ENCODE measurements around the gene TTC19. TPM values are rescaled to one million over a fixed set of nuclear protein-coding genes. Genes with fewer than 3 reads are reported as not detected.

Gene TTC19
- total and polyA plus RNA-seq, 12 donors, result 20.6 to 152 (median 50.5) TPM

DNA sequence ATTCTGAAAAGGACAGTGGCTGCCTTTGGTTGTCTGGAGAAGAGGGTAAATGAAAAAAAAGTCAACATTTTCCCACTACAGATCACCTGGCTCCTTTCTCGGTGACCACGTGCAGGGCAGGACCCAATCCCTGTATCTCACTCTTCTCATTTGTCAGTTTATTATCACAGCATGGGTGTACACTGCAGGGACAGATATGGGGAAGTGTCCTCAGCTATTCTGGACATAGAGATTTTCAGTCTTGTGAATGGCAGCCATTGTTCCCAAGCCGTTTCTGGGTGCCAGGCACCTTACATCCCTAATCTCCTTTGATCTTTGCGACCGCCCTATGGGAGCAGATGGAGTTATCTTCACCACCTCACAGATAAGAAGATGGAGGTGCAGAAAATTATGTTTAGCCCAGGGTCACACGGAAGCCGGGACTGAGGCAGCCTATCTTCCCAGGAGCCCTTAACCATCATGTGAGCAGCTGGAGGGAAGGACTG lies 47.5 kb upstream of the TTC19 start:
- no peaks in the 10 kb centered on the region for H3K9me3 ChIP-seq (replicated peaks in 1 of 3)
- H3K27me3 ChIP-seq, result no peaks in the 10 kb centered on the region
- H3K4me1 ChIP-seq (replicated peaks in 1 of 2), result no peaks in the 10 kb centered on the region
- WGBS, 4 donors, result 85 to 100% (median 91%) methylated on average over 3 to 7 of the region's 7 CpGs
- intact Hi-C loops (cut with DNase I), result no loop called here
- H3K36me3 ChIP-seq (replicated peaks in 1 of 2), result no peaks in the 10 kb centered on the region
- H3K4me3 ChIP-seq, result no peak overlapping the region
- DNase-seq, result no peak
- TF ChIP-seq POLR2A (IDR thresholded peaks at IDR 0.05), result no peak
- TF ChIP-seq, protein P1, sequence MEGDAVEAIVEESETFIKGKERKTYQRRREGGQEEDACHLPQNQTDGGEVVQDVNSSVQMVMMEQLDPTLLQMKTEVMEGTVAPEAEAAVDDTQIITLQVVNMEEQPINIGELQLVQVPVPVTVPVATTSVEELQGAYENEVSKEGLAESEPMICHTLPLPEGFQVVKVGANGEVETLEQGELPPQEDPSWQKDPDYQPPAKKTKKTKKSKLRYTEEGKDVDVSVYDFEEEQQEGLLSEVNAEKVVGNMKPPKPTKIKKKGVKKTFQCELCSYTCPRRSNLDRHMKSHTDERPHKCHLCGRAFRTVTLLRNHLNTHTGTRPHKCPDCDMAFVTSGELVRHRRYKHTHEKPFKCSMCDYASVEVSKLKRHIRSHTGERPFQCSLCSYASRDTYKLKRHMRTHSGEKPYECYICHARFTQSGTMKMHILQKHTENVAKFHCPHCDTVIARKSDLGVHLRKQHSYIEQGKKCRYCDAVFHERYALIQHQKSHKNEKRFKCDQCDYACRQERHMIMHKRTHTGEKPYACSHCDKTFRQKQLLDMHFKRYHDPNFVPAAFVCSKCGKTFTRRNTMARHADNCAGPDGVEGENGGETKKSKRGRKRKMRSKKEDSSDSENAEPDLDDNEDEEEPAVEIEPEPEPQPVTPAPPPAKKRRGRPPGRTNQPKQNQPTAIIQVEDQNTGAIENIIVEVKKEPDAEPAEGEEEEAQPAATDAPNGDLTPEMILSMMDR (IDR thresholded peaks at IDR 0.05), result no peak
- no peak overlapping the region for H3K27ac ChIP-seq

DNA sequence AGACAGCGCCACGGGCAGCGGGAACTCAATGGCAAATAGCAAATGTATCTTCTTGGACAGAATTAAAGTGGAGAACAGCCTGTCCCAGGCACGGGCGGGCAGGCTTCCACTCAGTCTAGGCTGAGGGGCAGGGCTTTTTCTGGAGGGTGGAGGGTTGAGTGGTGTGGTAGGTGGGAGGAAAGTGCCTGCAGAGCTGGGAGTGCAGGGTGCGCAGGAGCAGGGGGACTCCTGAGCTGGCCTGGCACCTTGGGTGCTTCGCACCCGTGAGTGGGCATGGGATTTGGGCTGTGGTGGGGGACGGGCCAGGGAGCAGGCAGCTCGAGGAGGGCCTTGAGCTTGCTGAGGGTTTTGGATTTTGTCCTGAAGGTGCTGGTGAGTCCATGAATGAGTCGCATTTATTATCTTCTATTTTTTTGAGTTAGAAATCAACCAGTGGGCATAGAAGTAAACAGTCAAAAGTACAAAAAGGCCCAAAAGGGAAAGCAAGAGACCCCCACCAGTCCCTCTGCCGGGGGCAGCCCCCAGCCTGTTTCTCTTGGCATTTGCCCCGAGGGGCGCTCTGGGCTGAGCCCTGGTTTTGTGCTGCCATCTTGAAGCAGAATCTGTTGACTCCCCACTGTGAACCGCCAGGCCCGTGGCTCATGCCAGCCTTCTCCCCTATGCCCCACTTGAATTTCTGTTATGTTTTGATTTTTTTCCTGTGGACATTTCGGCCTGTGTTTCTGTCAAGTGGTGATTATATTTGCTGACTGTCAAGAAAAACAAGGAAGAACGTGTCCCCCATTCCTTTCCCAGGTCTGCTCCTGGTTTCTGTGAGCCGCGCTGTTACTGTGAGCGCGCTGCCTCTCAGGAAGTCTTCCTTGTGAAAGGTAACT lies 46.5 kb upstream of the TTC19 start:
- DNase-seq, result no peak
- intact Hi-C loops (cut with DNase I), result no loop called here
- no peak overlapping the region for H3K27ac ChIP-seq
- TF ChIP-seq, protein P1 (IDR thresholded peaks at IDR 0.05), result no peak
- no peak for TF ChIP-seq POLR2A (IDR thresholded peaks at IDR 0.05)
- WGBS, 4 donors, result 80 to 87% (median 81%) methylated on average over 21 to 22 of the region's 22 CpGs
- no peaks in the 10 kb centered on the region for H3K36me3 ChIP-seq (replicated peaks in 1 of 2)
- no peaks in the 10 kb centered on the region for H3K27me3 ChIP-seq
- no peaks in the 10 kb centered on the region for H3K4me1 ChIP-seq (replicated peaks in 1 of 2)
- no peaks in the 10 kb centered on the region for H3K9me3 ChIP-seq (replicated peaks in 1 of 3)
- no peak overlapping the region for H3K4me3 ChIP-seq

DNA sequence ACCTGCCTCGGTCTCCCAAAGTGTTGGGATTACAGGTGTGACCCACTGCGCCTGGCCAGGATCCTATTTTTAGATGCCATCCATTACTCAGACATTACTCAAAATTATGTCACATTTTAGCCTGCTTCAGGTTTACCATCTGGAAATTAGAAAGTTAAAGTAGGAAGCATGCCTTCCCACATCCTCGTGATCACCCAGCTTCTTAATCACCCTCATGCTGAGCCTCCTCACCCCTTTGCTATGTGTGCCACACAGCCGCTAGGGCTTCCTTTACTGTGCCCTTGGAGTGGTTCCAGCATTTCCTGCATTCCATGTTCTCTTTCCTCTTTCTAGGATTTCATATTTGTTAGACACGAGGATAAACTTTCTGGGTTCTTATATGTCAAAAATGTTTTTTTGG lies 45.4 kb upstream of the TTC19 start:
- H3K27ac ChIP-seq, result no peak overlapping the region
- no peaks in the 10 kb centered on the region for H3K36me3 ChIP-seq (replicated peaks in 1 of 2)
- peaks cover 0 to 8% of the 10 kb centered on the region in 2 donors for H3K4me1 ChIP-seq (replicated peaks in 1 of 2)
- no peaks in the 10 kb centered on the region for H3K9me3 ChIP-seq (replicated peaks in 1 of 3)
- intact Hi-C loops (cut with DNase I), result no loop called here
- DNase-seq, result peak in 1 of 7 donors; percentile 12
- WGBS, 4 donors, result 53 to 64% (median 59%) methylated on average over 5 of the region's 5 CpGs
- TF ChIP-seq POLR2A (IDR thresholded peaks at IDR 0.05), result no peak
- TF ChIP-seq, protein P1 (IDR thresholded peaks at IDR 0.05), result no peak
- H3K27me3 ChIP-seq, result no peaks in the 10 kb centered on the region
- H3K4me3 ChIP-seq, result no peak overlapping the region

DNA sequence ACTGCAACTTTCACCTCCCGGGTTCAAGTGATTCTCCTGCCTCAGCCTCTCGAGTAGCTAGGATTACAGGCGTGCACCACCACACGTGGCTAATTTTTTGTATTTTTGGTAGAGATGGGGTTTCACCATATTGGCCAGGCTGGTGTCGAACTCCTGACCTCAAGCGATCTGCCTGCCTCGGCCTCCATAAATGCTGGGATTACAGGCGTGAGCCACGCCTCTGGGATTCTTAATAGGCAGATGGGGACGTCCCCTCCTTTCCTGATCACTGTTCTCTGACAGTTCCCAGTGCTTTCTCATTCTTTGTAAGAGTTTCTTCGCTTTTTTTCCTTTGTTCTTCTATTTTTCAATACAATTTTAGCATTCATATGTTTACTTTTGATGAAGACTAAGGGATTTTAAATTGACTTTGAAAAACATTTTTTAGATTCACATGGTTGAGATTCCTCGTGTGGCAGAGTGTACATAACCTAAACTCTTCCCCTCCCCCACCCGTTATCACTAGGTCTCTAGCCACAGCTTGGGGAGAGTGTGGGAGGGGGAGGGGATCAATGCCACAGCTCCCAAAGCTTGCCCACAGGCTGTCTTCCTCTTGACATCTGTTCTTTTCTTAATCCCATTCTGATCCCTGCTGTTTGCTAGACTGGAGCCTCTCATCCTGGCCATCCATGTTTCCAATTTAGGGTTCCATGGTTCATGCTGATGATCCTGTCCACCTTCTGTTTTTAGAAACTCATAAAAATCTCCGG lies 43.7 kb upstream of the TTC19 start:
- TF ChIP-seq, protein P1 (IDR thresholded peaks at IDR 0.05), result no peak
- TF ChIP-seq POLR2A (IDR thresholded peaks at IDR 0.05), result no peak
- 77 to 79% (median 79%) methylated on average over 14 of the region's 14 CpGs for WGBS, 4 donors
- Histone ChIP-seq H3K9me3 (replicated peaks in 1 of 3) (no peaks in the 10 kb centered on the region), H3K36me3 (replicated peaks in 1 of 2) (no peaks in the 10 kb centered on the region), H3K27ac (no peak overlapping the region), H3K27me3 (no peaks in the 10 kb centered on the region), H3K4me1 (replicated peaks in 1 of 2) (peaks cover 0 to 11% of the 10 kb centered on the region in 2 donors), H3K4me3 (no peak overlapping the region)
- DNase-seq, result no peak
- intact Hi-C loops (cut with DNase I), result no loop called here

All from adrenal gland (tissue), 12 donors.